SH-SY5Y (cell line): ENCODE measurements around the gene ZBP1.

Experiments
- GATA2 ChIP-seq: IDR thresholded peaks from 2 replicates; pipeline ENCODE4 v1.6.1; 2011; ENCODE audit warnings: mild to moderate bottlenecking, low read depth, low read length
- GATA3 ChIP-seq: IDR thresholded peaks from 2 replicates; pipeline ENCODE4 v1.6.1; 2011; ENCODE audit warnings: low read depth, mild to moderate bottlenecking, low read length, moderate library complexity

DNA sequence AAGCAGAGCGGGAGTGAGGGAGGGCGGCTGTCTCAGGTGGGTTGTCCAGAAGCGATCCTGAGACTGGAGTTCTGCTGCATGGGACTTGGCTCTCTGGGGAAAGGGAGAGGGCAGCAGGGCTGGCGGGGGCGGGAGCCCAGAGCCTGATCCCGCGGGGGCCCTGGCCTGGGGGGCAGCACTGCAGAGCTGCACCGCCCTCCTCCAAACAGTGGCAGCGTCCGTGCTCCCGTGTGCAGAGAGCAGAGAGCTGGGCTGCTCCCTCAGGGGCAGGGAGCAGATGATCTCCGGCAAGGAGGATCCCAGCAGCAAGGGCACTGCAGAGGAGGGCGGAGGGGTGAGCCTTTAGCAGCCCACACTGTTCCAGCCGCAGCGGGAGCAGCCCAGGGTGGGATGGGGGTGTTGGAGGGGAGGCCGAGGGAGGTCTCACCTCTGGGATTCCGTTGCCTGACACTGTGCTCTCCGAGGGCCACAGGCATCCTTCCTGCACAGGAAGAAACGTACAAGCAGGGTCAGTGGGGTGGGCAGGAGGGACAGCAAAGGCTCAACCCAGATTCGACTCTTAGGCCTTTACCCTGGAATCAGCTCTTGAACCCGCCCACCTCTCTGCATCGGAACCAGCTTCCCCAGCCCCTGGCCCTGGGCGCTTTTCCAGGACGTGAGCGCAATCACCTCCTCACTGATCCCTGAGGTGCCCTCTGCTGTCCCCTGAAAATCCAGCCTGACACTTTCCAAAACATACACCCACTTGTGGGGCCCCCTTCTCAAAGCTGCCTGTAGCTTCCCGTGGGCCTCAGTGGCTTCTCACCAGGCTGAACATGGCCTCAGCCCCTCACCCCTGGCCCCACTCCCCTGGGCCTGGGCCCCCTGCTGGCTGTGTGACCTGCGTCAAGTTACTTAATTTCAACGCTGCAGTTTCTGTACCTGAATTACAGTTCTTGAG, 32.6 kb upstream of the ZBP1 start:
- TF ChIP-seq GATA2: no peak
- no peak for TF ChIP-seq GATA3
